ENCODE results near the gene DUSP23.
A peak's percentile ranks its signal among the peaks of the same experiment; 100 is the strongest.

DUSP23 gene

GRCh38 chr1:159780583-159781582 lies at the start of gene DUSP23:
TSS of gene DUSP23 (plus strand) at chr1:159780962. CDS start at chr1:159781101, 139 bp downstream.
- peak; percentile 56 to 97 (median 92) for DNase-seq

- no peak for DNase-seq
These were observed 43.4 kb upstream of the DUSP23 start for GRCh38 chr1:159737238-159737916.

GRCh38 chr1:159743651-159744410 lies 36.9 kb upstream of the DUSP23 start:
- DNase-seq: no peak

GRCh38 chr1:159746666-159747065 lies 34.1 kb upstream of the DUSP23 start:
- DNase-seq: no peak

GRCh38 chr1:159748370-159748769 lies 32.4 kb upstream of the DUSP23 start:
- DNase-seq: no peak

GRCh38 chr1:159749630-159750029 lies 31.1 kb upstream of the DUSP23 start:
- DNase-seq: no peak

- DNase-seq: no peak
These were observed 30.1 kb upstream of the DUSP23 start for GRCh38 chr1:159750621-159751020.

- no peak for DNase-seq
These were observed 29.7 kb upstream of the DUSP23 start for GRCh38 chr1:159751031-159751430.

- no peak for DNase-seq
These were observed 28.6 kb upstream of the DUSP23 start for GRCh38 chr1:159752135-159752580.

- no peak for DNase-seq
These were observed 27.4 kb upstream of the DUSP23 start for GRCh38 chr1:159753386-159753785.

GRCh38 chr1:159755451-159756007 lies 25.2 kb upstream of the DUSP23 start:
- DNase-seq: no peak

GRCh38 chr1:159756397-159756796 lies 24.4 kb upstream of the DUSP23 start:
- no peak for DNase-seq

- no peak for DNase-seq
These were observed 17.1 kb upstream of the DUSP23 start for GRCh38 chr1:159763686-159764085.

- DNase-seq: no peak
These were observed 15.0 kb upstream of the DUSP23 start for GRCh38 chr1:159765806-159766205.

- DNase-seq: no peak
These were observed 9.5 kb upstream of the DUSP23 start for GRCh38 chr1:159771127-159771895.

GRCh38 chr1:159774465-159774864 lies 6.3 kb upstream of the DUSP23 start:
- no peak for DNase-seq

GRCh38 chr1:159775716-159776115 lies 5.0 kb upstream of the DUSP23 start:
- DNase-seq: no peak

GRCh38 chr1:159778266-159778665 lies 2.5 kb upstream of the DUSP23 start:
- no peak for DNase-seq

GRCh38 chr1:159779403-159779851 lies 1.3 kb upstream of the DUSP23 start:
- DNase-seq: no peak

- DNase-seq: no peak
These were observed 1.2 kb downstream of the DUSP23 start for GRCh38 chr1:159781992-159782391.
